Peyer's patch (tissue), 4 donors: Measurements from ENCODE around the gene AKAP17A.

Experiments used
- POLR2A ChIP-seq, 2 donors: fragments of 450-650 bp; IDR thresholded peaks; one replicate each; pipeline ENCODE4 v1.5.1; 2017; ENCODE audit warnings: antibody characterized with exemption in 2 of 2, mild to moderate bottlenecking in 2 of 2, moderate library complexity in 2 of 2
- TF ChIP-seq, protein P1 (sequence below), 6 experiments: fragments of 450-650 bp in 4 of 6; fragments of 200-600 bp in 2 of 6; sonication (generic) in 1 of 6; IDR thresholded peaks; one replicate each; pipeline ENCODE4 v1.5.1; 2017 to 2019; ENCODE audit warnings: antibody characterized with exemption in 6 of 6, mild to moderate bottlenecking in 3 of 6, moderate library complexity in 1 of 6

- TF ChIP-seq, protein P1, sequence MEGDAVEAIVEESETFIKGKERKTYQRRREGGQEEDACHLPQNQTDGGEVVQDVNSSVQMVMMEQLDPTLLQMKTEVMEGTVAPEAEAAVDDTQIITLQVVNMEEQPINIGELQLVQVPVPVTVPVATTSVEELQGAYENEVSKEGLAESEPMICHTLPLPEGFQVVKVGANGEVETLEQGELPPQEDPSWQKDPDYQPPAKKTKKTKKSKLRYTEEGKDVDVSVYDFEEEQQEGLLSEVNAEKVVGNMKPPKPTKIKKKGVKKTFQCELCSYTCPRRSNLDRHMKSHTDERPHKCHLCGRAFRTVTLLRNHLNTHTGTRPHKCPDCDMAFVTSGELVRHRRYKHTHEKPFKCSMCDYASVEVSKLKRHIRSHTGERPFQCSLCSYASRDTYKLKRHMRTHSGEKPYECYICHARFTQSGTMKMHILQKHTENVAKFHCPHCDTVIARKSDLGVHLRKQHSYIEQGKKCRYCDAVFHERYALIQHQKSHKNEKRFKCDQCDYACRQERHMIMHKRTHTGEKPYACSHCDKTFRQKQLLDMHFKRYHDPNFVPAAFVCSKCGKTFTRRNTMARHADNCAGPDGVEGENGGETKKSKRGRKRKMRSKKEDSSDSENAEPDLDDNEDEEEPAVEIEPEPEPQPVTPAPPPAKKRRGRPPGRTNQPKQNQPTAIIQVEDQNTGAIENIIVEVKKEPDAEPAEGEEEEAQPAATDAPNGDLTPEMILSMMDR (IDR thresholded peaks at IDR 0.05) = no peak
- no peak for TF ChIP-seq POLR2A (IDR thresholded peaks at IDR 0.05)
Observed at GRCh38 chrX:1606496-1606895, 15.1 kb downstream of the AKAP17A start.
